Endothelial cell of umbilical vein (primary cell): ENCODE measurements around the gene MRPL48.

Experiments
- EZH2 ChIP-seq: IDR thresholded peaks from 2 replicates; pipeline ENCODE4 v1.6.1; 2012; ENCODE audit warnings: borderline replicate concordance, low read depth, mild to moderate bottlenecking, moderate library complexity, low read length, inconsistent platforms; ENCODE audit not compliant: severe bottlenecking
- POLR2A ChIP-seq: IDR thresholded peaks from 2 replicates; pipeline ENCODE4 v1.6.1; 2012; ENCODE audit warnings: low read depth, mild to moderate bottlenecking, control low read depth, low read length

DNA sequence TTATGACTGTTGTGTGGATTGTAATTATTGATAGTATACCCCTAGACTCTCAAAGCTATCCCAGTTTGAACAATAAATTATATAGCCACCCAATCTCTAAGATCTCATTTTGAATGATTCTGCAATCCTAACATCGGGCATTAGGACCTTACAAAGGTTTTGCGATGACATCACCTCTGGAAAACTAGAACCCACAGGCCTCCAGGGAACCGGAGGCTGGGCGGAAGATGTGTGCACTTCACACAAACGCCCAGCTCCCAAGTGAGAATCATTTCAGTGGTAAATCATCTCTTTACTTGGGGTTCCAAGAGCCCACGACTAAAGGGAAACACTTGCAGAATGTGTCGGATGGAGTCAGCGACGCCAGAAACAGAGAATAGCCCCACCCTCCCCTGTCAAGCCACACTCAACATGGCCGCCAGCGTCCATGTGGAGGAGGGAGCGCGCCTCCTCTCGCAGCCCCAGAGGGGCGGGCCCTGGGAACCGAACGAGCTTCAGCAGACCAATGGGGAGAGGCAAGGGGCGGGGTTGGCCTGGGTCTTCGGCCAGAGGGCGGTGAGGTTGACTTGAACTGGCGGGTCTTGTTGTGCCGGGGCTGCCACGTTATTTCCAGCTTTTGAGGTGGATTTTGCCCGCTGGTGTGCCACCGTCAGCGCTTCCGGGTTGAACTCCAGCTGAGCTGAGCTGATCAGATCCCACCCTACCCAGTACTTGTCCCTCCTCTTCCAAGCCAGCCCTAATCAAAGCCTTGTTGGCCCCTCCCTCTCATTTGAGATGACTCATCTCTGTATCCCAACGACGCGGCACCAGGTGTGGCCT, 8.4 kb upstream of the MRPL48 start:
- TF ChIP-seq EZH2, result no peak
- peak; percentile 94 for TF ChIP-seq POLR2A
